HG03378 (cell line): ENCODE results near the gene SLC24A3.
A peak's percentile ranks its signal among the peaks of the same experiment; 100 is the strongest.
"Not testable (repeated sequence)": the region's sequence is repeated elsewhere in the genome, so short reads cannot be mapped to it uniquely, and the experiment has no call there.

Experiments used
- ATAC-seq: cut with Tn5 transposase; IDR thresholded peaks from one replicate; pipeline ENCODE4 v1.9.1; 2021; ENCODE audit warnings: mild to moderate bottlenecking, moderate library complexity; ENCODE audit not compliant: unreplicated experiment

SLC24A3 gene

DNA sequence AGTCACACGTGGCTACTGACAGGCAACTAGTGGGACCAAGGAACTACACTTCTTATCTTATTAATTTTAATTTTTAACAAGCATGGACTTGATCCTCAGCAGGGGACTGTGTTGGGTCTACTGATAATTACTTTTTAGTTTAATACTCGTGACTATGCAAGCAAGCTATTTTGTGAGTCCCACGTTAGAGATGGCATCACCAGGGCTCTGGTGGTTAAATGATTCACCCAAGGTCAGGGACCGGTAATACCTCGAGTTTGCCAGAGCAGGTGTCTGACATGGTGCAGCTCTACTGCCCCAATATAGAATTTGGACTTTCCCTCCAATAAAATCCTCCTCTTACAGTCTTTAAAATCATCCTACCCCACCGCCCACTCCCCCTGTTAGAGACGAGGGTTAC lies 447.0 kb downstream of the SLC24A3 start:
- peak; percentile 54 for ATAC-seq

DNA sequence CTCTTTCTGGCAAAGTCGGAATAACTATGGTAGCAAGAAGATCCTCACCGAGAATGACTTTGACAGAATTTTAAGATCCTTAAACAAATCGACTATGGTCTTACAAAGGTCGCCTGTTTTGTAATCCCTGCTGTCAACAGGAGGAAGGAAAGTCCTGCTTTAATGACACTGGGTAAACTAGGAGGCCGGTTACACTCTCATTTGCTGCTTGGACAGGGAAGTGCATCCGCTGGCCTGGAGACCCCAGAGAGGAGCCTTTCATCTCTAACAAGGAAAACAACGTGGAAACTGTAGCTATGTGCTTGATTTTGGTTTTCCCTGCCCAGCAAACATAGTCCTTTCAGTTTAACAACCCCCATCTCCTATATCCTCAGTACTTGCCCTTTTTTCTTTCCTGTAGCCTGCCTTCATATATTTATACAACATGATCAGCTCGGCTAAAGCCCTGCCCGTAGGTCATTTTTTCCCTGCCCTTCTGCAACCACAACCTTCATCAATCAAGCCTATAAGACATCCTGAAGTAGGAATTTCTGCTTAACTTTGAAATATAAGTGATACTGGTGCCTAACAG lies 448.5 kb downstream of the SLC24A3 start:
- no peak for ATAC-seq

DNA sequence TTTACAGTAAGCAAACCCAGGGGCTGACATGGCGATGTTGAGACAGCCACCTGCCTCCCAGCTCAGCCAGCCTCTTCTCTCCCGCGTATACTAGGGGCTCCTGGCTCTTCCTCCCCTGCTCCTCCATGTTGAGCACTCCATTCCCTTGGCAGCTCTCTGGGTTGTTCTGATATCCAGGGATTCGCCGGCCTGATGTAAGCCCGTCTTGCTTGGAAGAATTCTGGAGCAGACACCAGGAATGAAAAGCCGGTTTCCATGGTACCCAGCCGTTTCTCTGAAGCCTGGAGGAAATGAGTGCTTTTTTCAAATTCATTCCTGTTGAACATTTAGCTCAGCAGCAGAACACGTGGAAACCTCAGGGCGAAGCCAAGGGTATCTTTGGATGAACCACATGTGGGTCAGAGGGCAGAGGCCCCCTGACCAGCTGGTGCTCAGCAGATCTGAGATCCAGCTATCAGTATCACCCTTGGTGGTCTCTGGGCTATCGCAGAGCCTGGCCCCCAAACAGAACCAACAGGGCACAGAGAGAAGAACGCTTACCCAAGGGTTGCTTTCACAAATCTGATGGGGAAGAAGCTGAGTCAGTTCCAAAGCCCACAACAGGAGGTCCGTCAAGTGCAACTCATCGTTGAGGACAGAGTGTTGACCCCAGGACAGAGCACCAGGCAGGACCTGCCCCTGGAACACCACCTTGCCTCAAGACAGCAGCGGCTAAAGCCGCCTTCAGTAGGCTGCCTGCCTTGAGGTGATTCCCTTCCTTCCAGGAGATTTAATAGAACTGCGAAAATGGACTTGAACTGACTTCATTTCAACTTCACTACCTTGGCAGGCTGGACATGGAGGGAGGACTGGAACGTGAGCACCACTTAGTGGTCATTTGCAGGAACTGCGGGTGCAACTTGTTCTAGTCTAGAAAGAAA lies 449.5 kb downstream of the SLC24A3 start:
- peak; percentile 41 for ATAC-seq

DNA sequence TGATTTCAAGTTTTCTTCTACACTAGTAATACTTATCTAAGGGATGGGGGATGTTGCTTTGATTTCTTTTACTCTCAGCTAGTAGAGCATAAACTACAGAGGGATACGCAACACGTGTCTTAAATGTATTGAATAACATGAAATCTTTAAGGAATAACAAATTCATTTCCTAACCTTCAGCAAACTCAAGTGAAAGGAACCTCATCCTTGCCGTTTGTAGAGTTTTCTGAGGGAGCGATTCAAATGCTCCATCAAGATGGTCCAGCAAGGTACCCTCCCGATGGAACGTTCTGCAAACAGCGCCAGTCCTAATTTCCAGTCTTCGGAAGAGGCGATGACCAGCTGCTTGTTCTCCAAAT lies 450.2 kb downstream of the SLC24A3 start:
- no peak for ATAC-seq

DNA sequence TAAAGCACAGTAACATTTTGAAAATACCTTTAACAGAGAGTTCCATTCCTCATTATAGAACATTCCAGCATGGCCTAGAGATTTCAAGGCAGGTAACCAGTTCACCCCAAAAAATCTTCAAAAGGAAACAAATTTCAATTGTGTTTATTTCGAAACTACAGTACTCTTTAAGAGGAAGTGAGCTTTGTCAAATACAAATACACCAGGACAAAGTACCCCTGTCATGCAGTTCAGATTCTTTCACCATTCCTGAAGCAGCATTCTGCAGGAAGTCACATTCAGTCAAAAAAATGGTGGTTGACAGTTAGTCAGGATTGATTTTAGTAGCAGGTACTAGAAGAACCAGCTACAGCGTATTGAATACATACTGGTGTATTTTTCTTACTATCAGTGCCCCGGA lies 456.0 kb downstream of the SLC24A3 start:
- no peak for ATAC-seq

DNA sequence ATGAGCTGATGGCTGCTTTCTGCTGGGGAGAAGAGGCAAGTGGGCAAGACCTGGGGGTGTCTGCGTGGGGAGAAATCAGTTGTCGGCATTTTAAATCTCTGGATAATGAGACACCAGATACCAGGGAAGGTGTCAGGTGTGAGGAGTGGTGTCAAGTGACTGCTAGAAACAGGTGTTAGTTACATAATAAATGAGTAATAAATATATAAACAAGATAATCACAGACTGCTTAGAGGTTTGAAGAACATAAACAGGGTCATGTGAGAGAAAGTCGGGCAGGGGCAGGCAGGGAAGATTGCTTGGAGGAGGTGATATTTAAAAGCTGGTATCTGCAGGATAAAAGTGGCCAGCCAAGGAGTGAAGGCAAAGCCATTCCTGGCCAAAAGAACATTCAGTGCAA lies 458.4 kb downstream of the SLC24A3 start:
- ATAC-seq, result no peak

DNA sequence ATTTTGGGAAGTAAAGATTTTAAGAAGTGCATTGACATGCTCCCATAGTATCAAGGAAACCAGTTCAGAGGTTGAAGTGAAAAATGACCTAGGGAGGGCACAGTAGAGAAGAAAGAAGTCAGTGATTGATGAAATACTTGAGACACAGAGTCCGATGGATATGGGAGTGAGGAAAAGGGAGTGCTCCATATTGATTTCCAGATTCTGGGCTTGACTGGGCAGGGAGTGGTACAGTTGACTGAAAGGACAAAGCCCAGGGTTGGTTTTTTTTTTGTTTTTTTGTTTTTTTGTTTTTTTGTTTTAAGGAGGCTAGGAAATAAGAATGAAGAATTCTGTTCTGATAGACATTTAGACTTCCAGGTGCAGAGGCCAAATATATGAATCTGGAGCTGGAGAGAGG lies 458.9 kb downstream of the SLC24A3 start:
- no peak for ATAC-seq

DNA sequence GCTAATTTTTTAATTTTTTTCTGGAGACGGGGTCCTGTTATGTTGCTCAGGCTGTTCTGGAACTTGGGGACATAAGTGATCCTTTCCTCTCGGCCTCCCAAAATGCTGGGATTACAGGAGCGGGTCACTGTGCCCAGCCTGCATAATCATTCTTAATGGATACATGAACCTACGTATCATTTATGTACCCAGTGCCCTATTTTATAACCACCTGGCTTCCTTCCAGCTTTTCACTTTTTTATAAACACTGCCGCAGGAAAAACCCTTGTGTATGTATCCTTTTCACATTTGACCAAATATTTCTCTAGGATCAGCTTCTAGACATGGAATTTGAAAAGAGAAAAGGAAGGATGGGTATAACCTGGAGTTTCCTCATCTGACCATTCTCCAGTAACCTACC lies 460.1 kb downstream of the SLC24A3 start:
- ATAC-seq, result no peak

DNA sequence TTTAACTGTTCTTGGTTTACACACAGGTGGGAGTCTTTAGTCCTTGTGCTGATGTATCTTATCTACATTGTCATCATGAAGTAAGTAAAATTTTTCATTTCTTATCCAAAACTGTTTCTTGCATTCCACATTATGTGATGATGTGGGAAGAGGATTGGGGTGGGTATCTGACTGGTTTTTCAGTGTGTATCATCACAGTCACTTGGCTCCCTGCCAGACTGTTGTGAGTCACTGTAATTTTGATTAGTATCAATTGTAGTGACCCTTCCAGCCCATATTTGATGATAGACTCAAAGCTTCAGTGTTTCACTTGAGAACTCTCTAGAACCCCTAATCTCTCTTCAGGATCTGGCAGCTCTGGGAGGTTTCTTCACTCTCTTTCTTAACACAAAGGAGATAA lies 461.1 kb downstream of the SLC24A3 start:
- no peak for ATAC-seq

DNA sequence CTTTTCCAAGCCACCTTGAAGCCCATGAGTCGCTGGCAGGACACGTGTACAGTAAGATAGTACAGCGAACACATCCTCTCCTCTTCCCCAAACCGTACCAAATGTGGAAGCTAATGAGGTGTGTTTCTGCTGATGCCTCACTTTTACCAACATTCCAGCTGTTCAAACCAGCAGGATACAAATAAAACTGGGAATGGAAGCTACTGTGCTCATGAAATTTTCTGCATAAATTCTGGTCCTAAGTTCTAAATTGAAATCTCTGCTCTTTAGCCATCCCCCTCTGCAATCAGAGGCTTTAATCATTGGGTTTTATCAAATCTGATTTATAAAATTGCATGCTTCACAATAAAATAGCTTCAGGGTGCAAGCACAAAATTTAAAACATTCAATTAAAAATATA lies 463.8 kb downstream of the SLC24A3 start:
- ATAC-seq, result no peak

DNA sequence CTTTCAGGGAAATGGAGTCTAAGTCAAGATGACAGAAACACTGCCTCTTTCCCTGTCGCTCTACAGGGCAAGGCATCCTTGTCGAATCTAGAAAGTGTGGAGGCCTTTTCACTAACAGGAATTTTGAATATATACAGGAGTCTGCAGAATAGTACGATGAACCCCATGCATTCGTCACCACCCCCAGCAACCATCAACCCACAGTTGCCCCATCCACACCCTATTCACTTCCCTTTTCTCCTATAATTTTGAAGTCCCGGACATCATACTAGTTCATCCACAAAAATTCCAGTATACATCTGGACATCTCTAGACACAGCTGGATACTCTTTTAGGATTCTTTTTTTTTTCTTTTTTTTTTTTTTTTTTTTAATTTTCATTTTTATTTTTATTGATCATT lies 464.9 kb downstream of the SLC24A3 start:
- no peak for ATAC-seq

DNA sequence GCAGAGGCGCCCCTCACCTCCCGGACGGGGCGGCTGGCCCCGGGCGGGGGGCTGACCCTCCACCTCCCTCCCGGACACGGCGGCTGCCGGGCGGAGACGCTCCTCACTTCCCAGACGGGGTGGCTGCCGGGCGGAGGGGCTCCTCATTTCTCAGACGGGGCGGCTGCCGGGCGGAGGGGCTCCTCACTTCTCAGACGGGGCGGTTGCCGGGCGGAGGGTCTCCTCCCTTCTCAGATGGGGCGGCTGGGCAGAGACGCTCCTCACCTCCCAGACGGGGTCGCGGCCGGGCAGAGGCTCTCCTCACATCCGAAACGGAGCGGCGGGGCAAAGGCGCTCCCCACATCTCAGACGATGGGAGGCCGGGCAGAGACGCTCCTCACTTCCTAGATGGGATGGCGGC lies 466.1 kb downstream of the SLC24A3 start:
- not testable (repeated sequence) for ATAC-seq

DNA sequence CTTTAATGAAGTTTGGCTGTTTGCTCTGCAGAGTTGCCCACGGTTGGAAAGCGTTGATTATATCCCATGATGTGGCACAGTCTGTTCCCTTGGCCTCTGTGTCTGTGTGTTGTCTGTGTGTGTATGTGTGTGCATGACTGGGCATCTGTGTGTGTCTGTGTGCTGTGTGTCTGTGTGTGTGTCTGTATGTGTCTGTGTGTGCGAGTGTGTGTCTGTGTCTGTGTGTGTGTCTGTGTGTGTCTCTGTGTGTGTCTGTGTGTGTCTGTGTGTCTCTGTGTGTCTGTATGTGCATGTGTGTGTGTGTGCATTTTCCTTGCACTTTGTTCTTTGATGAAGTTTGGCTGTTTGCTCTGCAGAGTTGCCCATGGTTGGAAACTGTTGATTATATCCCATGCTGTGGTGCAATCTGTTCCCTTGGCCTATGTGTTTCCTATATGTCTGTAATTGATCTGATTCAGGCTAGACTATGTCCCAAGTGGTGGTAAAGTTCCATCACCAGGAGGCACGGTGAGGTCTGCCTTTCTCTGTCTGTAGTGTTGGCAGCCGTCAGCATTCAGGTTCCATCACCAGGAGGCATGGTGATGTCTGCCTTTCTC lies 467.6 kb downstream of the SLC24A3 start:
- no peak for ATAC-seq

DNA sequence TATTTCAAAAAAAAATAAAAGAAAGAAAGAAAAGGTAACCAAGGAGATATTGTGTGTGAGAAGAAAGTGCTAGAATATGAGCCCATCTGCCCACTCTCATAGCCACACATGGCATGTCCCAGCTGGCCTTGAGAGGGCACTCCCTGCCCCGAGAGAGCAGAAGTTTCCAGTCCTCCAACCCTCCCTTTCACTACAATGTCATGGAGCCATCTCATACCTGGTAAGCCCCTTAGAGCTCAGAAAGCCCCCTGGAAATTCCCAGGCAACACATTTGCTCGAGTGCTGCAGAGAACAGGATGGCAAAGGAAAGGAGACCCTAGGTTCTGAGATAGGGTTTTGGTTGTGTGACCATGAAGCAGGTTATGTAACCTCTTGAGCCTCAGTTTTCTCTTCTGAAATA lies 469.8 kb downstream of the SLC24A3 start:
- no peak for ATAC-seq

DNA sequence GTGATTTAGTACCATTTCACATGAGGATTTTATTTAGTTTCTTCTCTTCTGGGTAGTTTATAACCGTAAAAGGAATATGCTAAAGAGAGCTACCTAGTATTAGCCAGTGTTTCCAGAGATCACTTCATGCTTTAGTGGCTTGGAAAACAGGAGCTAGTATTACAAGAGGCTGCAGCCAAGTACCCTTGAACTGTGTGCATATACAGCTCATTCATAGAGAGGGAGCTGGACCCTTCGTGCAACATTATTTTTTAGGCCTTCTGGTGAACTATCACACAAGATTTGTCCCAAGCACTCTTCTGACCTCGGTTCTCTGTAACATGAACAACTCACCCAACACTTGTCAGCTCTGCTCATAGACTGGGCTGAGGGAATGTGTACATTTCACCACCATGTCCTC lies 470.7 kb downstream of the SLC24A3 start:
- ATAC-seq, result no peak

DNA sequence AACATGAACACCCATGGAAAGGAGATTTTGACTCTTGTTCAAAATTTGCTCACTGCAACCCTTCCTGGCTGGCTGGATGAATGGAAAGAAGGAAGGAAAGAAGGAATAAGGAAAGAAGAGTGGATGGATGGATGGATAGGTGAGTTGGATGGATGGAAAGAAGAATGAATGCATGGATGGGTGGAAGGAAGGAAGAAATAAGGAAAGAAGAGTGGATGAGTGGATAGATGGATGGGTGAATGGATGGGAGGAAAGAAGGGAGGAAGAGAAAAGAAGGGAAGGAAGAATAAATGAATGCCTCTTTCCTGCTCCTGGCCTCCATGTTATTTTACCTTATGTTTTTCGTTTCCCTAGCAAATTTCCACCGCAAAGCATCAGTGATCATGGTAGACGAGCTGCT lies 471.4 kb downstream of the SLC24A3 start:
- no peak for ATAC-seq

DNA sequence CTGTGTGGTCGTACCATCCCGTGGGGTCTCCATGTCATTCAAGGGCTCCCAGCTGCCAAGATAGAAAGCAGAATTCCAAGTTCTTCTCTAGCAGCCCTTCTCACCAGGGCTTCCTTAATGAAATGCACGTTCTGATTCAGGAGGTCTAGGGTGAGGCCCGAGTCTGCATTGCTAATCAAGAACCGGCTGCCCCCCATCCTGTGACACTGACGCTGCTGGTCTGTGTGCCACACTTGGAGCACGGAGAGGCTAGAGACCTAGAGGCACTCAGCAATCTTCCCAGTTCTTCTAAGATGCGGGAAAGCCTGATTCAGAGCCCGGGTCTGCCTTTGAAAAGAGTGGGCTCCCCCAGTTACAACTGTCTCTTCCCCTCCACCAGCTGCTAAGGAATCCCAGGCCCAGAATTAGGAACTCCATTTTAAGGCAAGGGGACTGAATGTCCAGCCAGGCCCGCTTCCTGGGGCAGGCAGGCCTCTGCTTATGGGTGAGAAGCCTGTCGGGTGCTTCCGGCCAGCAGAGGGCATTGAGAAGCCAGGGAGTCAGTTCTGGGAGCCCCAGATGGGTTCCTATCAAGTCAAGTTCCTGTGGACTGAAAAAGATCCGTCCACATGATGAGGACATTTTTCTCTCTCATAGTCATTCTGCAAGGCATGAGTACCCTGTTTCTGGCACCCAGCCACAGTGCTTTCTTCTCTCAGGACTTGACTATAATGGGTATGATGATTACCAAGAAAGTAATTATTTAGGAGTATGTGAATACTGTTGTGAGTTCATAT lies 475.8 kb downstream of the SLC24A3 start:
- no peak for ATAC-seq

DNA sequence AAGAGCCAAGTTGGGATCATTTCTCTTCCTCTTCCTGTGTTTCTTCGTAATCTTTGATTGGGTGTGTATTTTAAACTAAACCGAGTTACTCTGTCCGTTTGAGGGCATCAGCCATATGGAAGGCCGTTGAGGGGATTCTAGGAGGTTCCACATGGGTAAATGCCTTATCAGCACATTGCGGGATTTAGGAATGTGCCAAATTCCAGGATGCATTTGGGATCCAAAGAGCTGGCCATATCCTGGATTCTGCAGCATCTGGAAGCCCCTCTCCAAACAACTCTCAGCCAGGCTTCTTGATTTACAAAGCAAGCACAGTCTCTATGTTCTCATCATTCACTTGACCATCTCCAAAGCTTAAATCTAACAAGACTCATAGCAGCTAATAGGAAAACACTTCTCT lies 478.0 kb downstream of the SLC24A3 start:
- no peak for ATAC-seq

DNA sequence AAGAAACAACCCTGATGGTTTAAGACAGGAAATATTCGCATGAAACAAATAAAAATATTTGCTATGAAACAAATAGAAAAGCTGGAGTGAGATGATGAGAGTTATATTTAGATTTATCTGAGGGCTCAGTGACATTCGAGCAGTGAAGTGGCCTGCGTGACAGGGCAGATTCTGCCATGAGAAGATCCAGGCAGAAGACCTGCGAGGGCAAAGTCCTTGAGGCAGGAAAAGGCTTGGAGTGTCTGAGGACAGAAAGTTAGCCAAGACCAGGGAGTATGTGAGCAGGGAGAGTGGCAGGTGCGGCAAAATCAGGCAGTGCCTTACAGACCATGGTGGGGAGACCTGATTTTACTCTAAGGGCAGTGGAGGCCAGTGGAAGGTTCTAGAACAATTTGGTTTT lies 478.7 kb downstream of the SLC24A3 start:
- no peak for ATAC-seq

DNA sequence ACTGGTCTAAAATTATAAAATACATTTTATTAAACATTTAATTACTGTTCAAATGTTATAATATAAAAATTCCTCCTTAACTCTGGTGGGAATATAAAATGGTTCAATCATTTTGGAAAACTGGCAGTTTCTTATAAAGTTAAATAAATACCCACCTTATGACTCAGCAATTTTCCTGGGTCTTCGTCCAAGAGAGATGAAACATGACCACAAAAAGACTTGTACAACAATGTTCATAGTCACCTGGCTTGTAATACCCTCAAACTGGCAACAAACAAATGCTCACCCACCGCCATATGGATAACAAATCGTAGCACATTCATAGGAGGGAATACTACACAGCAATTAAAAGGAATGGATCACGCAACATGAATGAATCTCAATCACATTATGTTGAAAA lies 479.7 kb downstream of the SLC24A3 start:
- ATAC-seq, result no peak

DNA sequence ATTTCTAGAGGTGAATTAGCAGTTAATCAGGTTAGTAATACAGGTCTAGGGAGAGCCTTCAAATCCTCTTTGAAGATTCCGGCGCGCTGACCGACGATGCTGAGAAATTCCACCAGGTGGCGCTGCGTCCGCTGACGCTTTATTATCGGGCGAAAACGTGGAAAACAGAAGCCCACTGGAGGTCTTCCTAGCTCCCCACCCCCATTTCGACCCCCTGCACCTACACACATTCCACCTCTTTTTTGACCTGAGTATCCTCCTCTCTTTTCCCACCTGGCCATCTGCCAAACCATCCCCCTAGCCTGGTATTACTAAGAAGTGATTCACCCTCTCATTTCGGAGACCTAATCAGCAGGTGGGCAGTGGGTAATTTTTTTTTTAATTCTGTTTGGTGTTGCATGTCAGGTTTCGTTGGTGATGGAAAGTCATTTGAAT lies 480.3 kb downstream of the SLC24A3 start:
- ATAC-seq, result no peak
